NCI-H510A (cell line): ENCODE data around the gene MFAP4.

Experiments
- DNase-seq: peaks from one replicate; lab custom pipeline; 2025; lab: John Stamatoyannopoulos, UW

MFAP4 gene

DNA sequence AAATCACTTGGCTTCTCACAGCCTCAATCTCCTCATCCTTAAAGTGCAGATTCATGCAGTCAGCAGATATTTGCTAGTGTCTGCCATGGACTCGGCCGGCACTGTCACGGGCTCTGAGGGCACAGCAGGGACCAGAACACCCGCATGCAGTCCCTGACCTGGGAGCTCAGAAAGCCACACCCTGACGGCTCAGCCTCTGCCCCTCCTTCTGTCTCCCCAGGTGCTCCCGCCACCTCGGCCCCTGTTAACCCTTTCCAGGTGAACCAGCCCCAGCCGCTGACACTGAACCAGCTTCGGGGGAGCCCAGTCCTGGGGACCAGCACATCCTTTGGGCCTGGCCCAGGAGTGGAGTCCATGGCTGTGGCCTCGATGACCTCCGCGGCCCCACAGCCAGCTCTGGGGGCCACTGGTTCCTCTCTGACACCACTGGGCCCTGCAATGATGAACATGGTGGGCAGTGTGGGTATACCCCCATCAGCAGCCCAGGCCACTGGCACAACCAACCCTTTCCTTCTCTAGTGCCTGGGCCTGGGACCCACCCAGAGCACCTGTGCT is 53.2 kb downstream of the MFAP4 start:
- no peak for DNase-seq
